Stomach smooth muscle (tissue), 2 donors: Measurements from ENCODE around the gene SHISA8.
"Not testable (repeated sequence)": the region's sequence is repeated elsewhere in the genome, so short reads cannot be mapped to it uniquely, and the experiment has no call there.

Experiments used
- H3K27ac ChIP-seq: one replicate; pipeline ENCODE4 v1.7.0; 2013; ENCODE audit warnings: mild to moderate bottlenecking, low read length, inconsistent platforms
- H3K27me3 ChIP-seq, 2 donors: one replicate each; pipeline ENCODE4 v1.7.0; 2013; ENCODE audit warnings: low read length in 2 of 2; ENCODE audit not compliant: insufficient read depth in 2 of 2, control insufficient read depth in 1 of 2
- H3K36me3 ChIP-seq, 2 donors: one replicate each; pipeline ENCODE4 v1.7.0; 2013; ENCODE audit warnings: low read length in 2 of 2; ENCODE audit not compliant: control insufficient read depth in 2 of 2, insufficient read depth in 2 of 2
- H3K4me1 ChIP-seq: one replicate; pipeline ENCODE4 v1.7.0; 2013; ENCODE audit warnings: low read length; ENCODE audit not compliant: control insufficient read depth, insufficient read depth
- H3K4me3 ChIP-seq, 2 donors: one replicate each; pipeline ENCODE4 v1.7.0; 2013; ENCODE audit warnings: low read length in 2 of 2
- H3K9ac ChIP-seq, 2 donors: one replicate each; pipeline ENCODE4 v1.7.0; 2013; ENCODE audit warnings: low read length in 2 of 2, mild to moderate bottlenecking in 1 of 2
- H3K9me3 ChIP-seq, 2 donors: one replicate each; pipeline ENCODE4 v1.7.0; 2013; ENCODE audit warnings: low read length in 2 of 2; ENCODE audit not compliant: control insufficient read depth in 2 of 2
- donor health status: healthy.
- donor health status: Pancreatic carcinoma.

SHISA8 gene

GRCh38 chr22:41915035-41915785 lies at the start of gene SHISA8:
TSS of gene SHISA8 (minus strand) at chr22:41915074. CDS start at chr22:41914667, 407 bp downstream.
- H3K4me3 ChIP-seq = peak within 1 kb of the TSS; percentile 12 to 63
- peaks cover 56 to 79% of the 10 kb centered on the region in 2 donors for H3K27me3 ChIP-seq

GRCh38 chr22:41964112-41964491 lies 49.2 kb upstream of the SHISA8 start:
- Histone ChIP-seq H3K27me3 (peaks cover 0 to 4% of the 10 kb centered on the region in 2 donors), H3K36me3 (no peaks in the 10 kb centered on the region), H3K9me3 (no peaks in the 10 kb centered on the region), H3K9ac (no peak overlapping the region), H3K4me1 (peaks cover 4% of the 10 kb centered on the region), H3K27ac (no peak overlapping the region), H3K4me3 (no peak overlapping the region)

More at GRCh38 chr22:41915035-41915785, at the start of gene SHISA8:
- Histone ChIP-seq H3K9ac (no peak within 1 kb of the TSS), H3K4me1 (peaks cover 35% of the 10 kb centered on the region), H3K27ac (no peak within 1 kb of the TSS), H3K9me3 (no peaks in the 10 kb centered on the region), H3K36me3 (no peaks in the 10 kb centered on the region)

- no peak overlapping the region for H3K27ac ChIP-seq
- peaks cover 0 to 2% of the 10 kb centered on the region in 2 donors for H3K27me3 ChIP-seq
- no peak overlapping the region for H3K9ac ChIP-seq
- H3K4me3 ChIP-seq = no peak overlapping the region
- no peaks in the 10 kb centered on the region for H3K9me3 ChIP-seq
- peaks cover 4% of the 10 kb centered on the region for H3K4me1 ChIP-seq
- no peaks in the 10 kb centered on the region for H3K36me3 ChIP-seq
These were observed 48.7 kb upstream of the SHISA8 start for GRCh38 chr22:41963453-41964111.

GRCh38 chr22:41957941-41958556 lies 43.2 kb upstream of the SHISA8 start:
- Histone ChIP-seq H3K9ac (no peak overlapping the region), H3K27me3 (peaks cover 0 to 3% of the 10 kb centered on the region in 2 donors), H3K4me1 (peaks cover 4% of the 10 kb centered on the region), H3K36me3 (no peaks in the 10 kb centered on the region), H3K4me3 (no peak overlapping the region), H3K9me3 (no peaks in the 10 kb centered on the region), H3K27ac (no peak overlapping the region)

GRCh38 chr22:41952713-41953112 lies 37.8 kb upstream of the SHISA8 start:
- Histone ChIP-seq H3K27ac (no peak overlapping the region), H3K27me3 (peaks cover 0 to 5% of the 10 kb centered on the region in 2 donors), H3K9me3 (no peaks in the 10 kb centered on the region), H3K4me3 (no peak overlapping the region), H3K36me3 (no peaks in the 10 kb centered on the region), H3K9ac (no peak overlapping the region), H3K4me1 (peaks cover 4% of the 10 kb centered on the region)

GRCh38 chr22:41951898-41952474 lies 37.1 kb upstream of the SHISA8 start, which contains the start of gene SMIM45:
TSS of gene SMIM45 (plus strand) at chr22:41952150.
- no peak within 1 kb of the TSS for H3K4me3 ChIP-seq
- peaks cover 0 to 5% of the 10 kb centered on the region in 2 donors for H3K27me3 ChIP-seq
- no peaks in the 10 kb centered on the region for H3K9me3 ChIP-seq
- H3K36me3 ChIP-seq = no peaks in the 10 kb centered on the region
- no peak within 1 kb of the TSS for H3K27ac ChIP-seq
- peaks cover 2% of the 10 kb centered on the region for H3K4me1 ChIP-seq
- no peak within 1 kb of the TSS for H3K9ac ChIP-seq

GRCh38 chr22:41949297-41949965 lies 34.6 kb upstream of the SHISA8 start:
- no peak overlapping the region for H3K27ac ChIP-seq

GRCh38 chr22:41948928-41949296 lies 34.0 kb upstream of the SHISA8 start:
- not testable (repeated sequence) for H3K9me3 ChIP-seq, H3K27ac ChIP-seq, H3K9ac ChIP-seq, H3K4me3 ChIP-seq, H3K27me3 ChIP-seq, H3K36me3 ChIP-seq
- H3K4me1 ChIP-seq = peaks cover 14% of the 10 kb centered on the region

More at GRCh38 chr22:41949297-41949965, 34.6 kb upstream of the SHISA8 start:
- Histone ChIP-seq H3K4me1 (peaks cover 14% of the 10 kb centered on the region), H3K36me3 (no peaks in the 10 kb centered on the region), H3K4me3 (no peak overlapping the region), H3K9ac (no peak overlapping the region), H3K9me3 (no peaks in the 10 kb centered on the region), H3K27me3 (peaks cover 0 to 5% of the 10 kb centered on the region in 2 donors)

- no peak overlapping the region for H3K27ac ChIP-seq
These were observed 33.3 kb upstream of the SHISA8 start for GRCh38 chr22:41948142-41948541.

GRCh38 chr22:41947424-41948080 lies 32.7 kb upstream of the SHISA8 start:
- Histone ChIP-seq H3K36me3 (no peaks in the 10 kb centered on the region), H3K9ac (peak overlapping the region in 1 of 2 donors; percentile 39), H3K27me3 (peaks cover 0 to 5% of the 10 kb centered on the region in 2 donors), H3K9me3 (no peaks in the 10 kb centered on the region), H3K4me3 (peak overlapping the region; percentile 89), H3K27ac (no peak overlapping the region), H3K4me1 (peaks cover 14% of the 10 kb centered on the region)

More at GRCh38 chr22:41948142-41948541, 33.3 kb upstream of the SHISA8 start:
- Histone ChIP-seq H3K9me3 (no peaks in the 10 kb centered on the region), H3K36me3 (no peaks in the 10 kb centered on the region), H3K4me3 (no peak overlapping the region), H3K4me1 (peaks cover 14% of the 10 kb centered on the region), H3K27me3 (peaks cover 0 to 5% of the 10 kb centered on the region in 2 donors), H3K9ac (no peak overlapping the region)
